ENCODE results near the gene PLXNA4.

- no peak for TF ChIP-seq CTCF (IDR thresholded peaks at IDR 0.05)
- no peak for TF ChIP-seq POLR2A (IDR thresholded peaks at IDR 0.05)
Measured at GRCh38 chr7:132183781-132184380, 392.4 kb downstream of the PLXNA4 start.
